Activated naive CD4-positive, alpha-beta T cell treated with anti-CD3 and anti-CD28 coated beads, Interleukin-2, amount 50 U/mL, for 16 hours (primary cell): ENCODE results near the gene FAM43A.

Experiments
- DNase-seq: peaks from one replicate; pipeline ENCODE4 v3.0.0-alpha.2; 2020

Gene FAM43A, protein sequence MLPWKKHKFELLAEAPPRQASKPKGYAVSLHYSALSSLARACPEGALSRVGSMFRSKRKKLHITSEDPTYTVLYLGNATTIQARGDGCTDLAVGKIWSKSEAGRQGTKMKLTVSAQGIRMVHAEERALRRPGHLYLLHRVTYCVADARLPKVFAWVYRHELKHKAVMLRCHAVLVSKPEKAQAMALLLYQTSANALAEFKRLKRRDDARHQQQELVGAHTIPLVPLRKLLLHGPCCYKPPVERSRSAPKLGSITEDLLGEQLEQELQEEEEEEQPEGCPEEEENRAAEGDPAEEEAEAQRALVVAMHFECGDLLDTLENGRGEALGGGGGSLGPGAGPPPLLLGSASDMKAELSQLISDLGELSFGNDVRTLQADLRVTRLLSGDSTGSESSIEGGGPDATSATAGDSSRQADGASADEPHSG

DNA sequence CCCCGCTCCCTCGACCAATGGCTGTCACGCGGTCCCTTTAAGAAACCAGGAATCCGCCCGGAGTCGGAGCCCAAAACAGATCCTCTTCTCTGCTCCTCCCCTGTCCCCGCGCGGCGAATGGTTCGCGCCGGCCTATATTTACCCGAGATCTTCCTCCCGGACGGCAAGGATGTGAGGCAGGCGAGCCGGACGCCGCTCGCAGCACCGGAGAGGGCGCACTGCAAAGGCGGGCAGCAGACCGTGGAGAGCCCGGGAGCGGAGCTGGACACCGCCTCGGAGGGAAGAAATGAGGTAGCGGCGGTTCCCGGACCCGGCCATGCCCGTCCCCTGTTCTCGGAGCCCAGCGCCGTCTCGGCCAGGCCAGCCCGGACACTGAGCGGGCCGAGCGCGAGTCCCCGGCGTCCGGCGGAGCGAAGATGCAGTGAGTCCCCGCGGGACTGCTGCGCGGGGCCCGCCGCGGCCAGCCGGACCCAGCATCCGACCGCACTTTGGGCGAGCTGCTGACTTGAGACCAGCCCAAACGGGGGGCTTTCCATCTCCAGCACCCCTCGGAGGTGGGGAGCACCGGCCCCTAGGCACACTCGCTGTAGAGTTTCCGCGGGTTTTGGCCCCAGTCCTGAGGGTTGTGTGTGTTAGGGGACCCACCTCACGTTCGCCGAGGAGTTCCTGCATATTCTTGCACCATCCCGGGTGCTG, at the start of gene FAM43A:
FAM43A (plus strand) TSS at position 166 of the 696 bp plus-strand sequence. CDS start 944 bp downstream, outside the sequence.
- DNase-seq = peak; percentile 71

DNA sequence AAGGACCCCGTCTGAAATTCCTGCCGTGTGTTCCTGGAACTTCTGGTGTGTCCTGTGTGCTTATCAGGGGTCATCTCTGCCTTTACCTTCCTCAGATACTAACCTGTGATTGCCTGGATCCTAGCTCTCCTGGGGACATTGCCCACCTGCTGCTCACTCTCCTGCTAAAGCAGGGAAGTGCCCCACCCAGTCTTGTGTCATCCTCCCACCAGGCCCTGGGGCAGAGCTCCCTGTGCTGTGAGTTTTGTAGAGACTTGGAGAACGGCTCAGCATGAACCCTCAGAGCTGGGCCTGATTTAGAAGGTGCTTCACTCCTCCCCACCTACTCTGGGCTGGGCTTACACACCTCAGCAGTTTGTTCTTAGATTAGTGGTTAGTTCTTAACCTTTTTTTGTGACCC, 48.6 kb upstream of the FAM43A start:
- no peak for DNase-seq

DNA sequence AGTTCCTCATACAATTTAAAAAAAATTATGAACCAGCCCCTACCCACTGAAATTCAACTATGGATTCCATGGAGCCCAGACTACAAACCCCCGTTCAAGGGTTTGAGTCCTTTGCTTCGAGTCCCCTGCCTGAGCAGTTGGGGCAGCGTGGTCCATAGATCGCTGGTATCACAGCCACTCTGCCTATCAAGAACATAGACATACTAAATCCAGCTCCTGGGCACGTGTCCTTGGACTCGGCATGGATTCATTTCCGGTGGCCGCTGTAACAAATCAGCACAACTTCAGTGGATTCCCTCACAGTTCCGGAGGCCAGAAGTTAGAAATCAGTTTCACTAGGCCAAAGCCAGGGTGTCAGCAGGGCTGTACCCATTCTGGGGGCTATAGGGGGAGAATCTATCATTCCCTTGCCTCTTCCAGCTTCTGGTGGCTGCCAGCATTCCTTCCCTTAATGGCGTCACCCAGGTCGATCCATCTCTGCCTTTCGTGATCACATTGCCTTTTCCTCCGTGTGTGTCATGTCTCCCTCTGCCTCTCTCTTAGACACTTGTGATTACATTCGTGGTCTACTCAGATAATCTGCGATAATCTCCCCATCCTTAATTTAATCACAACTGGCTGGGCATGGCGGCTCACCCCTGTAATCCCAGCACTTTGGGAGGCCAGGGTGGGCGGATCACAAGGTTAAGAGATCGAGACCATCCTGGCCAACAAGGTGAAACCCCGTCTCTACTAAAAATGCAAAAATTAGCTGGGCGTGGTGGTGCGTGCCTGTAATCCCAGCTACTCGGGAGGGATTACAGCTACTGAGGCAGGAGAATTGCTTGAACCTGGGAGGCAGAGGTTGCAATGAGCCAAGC, 47.9 kb upstream of the FAM43A start:
- DNase-seq = no peak

DNA sequence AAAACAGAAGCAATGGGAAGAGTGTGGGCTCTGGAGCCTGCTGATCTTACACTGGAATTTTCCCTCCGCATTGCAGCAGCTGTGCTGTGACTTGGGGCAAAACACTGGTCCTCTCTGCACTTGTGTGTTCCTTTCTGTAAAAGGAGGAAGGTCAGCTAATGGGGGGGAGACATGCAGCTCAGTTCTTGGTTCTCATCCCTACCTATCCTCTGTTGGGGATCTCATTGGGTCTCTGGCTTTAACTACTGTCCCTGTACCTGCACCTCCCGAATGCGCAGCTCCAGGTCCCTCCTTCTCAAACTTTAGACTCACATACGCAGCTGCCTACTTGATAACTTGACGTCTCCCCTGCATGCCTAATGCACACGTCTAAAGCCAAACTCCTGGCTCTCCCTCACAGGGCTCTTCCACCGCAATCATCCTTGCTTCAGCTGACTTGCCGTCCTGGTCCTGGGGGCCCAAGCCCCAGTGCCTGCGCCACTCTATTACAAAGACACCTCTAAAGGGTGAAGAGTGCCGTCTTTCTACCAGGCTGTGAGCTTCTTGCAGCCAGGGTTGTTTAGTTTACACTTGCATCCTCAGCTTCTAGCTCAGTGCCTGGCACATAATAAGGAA, 46.6 kb upstream of the FAM43A start:
- DNase-seq = no peak

DNA sequence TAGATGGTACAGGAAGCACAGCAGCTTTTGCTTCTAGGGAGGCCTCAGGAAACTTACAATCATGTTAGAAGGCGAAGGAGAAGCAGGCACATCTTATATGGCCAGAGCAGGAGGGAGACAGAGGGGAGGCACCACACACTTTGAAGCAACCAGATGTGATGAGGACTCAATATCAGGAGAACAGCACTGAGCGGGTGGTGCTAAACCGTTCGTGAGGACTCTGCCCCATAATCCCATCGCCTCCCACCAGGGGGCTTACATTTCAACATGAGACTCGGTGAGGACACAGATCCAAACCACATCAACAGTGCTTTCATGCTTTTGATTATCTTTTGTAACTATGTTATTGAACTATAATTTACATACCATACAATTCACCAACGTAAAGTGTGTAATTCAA, 44.9 kb upstream of the FAM43A start:
- DNase-seq = peak; percentile 51

DNA sequence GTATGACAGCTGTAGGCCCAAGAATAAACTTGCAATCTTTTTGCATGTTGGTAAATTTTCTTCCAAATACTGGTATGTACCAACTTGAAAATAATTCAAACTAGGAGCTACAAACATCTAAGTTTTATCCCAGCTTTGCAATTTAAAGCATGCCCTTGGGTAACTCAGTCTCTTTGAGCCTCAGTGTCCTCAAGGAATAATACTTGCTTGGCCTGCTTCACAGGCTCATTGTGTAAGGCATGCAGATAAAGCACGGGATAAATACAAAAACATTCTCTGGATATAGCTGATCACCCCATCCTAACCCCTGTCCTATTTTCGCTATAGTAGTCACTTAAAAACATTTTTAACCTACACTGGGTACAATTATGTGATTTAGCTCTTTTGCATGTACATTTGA, 42.9 kb upstream of the FAM43A start:
- no peak for DNase-seq

DNA sequence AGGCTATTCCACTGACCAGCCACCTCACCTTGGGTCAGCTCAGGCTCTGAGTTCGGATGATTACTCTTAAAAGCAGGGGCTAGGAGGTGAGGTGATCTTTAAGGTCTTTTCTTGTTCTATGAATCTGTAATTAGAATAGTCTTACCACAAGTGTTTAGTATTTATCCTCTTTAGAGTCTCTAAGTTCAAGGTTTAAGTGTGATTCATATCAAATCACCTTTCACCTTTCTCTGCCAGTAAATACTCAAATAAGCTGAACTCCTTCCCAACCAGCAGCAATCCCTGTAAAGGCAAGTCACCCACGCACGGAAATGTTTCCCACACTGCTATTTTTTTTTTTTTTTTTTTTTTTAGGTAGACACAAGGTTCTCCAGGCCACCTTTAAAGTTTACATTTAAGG, 37.9 kb upstream of the FAM43A start:
- DNase-seq = no peak

DNA sequence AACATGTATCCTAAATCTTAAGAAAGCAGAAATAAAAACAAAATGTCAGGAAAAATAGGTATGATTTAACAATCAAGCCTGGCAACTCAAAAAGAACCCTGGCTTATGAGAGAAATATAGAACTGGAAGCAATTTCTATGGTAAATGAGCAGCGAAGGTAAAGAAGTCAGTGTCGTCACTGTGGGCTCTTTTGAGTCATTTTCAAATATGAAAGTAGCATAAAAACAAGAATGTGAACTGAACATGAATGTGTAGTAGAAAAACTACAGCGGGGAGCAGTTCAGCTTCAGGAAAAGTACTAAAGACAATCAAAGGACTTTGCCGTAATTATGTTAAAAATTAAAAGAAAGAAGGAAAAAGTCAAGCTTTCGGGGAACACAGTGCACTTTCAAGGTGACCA, 31.2 kb upstream of the FAM43A start:
- no peak for DNase-seq

DNA sequence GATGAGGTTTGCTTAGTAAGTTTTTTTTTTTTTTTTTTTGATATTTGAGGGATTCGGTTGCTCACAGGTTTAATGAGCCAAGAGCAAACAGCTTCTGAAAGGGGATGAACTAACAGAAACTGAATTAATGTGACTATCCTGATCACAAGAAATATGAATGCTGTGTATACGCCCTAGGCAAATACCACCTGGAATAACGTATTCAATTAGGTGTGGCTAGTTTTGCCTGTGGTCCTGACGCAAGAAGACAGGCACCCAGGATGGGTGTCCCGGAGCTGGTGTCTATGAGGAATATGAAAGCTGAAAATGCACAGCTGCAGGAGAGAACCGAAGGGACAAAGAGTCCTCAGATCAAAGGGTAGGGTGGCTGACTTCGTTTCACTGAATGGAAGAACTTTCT, 28.2 kb upstream of the FAM43A start:
- no peak for DNase-seq

DNA sequence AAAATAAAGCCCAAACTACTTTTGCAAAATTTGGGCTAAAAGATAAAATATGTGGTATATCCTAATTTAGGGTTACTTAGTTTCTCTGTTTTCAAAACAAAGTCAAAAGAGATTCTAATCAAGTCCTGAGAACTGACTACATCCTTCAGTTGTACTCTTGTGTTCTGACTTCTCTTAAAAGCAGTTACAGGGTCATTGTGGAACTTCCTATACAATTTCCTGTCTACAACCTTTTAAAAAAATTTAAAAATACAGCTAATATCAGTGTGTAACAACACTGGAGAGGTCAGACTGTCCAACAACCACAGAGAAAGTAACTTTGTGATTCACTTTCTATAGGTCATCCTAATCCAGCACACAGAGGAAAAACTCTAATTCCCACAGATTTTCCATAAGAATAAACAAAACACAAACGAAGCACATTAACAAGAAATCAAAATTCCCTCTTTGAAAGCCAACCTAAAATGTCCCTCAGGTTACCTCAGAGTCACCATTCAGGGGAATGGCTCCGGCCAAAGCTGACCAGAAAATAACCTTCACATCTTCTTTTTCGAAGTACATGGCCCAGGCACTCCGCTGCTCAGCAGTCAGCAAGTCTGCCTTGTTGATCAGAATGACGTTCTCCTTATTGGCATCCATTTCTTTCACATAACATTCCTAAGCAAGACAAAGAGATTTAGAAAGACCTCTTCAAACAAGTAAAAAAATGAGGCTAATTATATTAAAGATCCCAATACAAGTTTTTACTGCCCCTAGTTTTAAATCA, 27.0 kb upstream of the FAM43A start:
- DNase-seq = no peak

DNA sequence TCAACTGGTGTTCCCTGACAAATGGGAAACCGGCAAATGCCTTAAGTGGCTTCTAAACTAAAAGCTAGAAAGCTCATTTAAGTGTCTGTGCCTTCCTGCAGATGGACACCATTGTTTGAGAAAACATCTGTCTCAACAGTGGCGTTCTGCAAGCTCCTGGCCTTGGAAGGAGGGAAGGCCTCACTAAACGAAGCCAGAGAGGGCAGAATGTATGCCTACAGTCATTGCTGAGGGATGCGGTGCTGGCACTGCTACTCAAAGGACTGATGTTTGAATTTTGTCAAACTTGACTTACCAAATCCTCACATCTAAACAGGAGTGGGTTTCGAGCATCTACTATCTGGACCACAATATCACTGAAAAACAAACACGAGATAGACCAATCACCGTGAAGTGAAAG, 25.9 kb upstream of the FAM43A start:
- no peak for DNase-seq

DNA sequence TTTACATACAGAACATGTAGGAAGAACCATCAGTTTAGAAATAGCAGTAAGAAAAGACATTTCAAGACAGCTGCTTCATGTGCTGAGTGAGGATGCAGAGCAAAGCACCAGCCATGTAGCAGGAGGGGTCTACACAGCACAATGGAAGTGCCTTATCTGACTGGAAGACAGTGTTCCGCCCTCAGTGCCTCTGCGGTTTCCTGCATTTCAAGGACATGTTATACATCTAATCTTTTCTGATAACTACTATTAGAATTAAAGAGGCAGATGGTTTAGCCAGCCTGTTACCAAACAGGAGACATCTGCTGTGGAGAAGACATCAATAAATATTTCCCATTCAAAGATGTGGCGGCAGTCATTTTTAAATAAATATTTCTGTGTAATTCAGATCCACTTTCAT, 24.3 kb upstream of the FAM43A start:
- no peak for DNase-seq

DNA sequence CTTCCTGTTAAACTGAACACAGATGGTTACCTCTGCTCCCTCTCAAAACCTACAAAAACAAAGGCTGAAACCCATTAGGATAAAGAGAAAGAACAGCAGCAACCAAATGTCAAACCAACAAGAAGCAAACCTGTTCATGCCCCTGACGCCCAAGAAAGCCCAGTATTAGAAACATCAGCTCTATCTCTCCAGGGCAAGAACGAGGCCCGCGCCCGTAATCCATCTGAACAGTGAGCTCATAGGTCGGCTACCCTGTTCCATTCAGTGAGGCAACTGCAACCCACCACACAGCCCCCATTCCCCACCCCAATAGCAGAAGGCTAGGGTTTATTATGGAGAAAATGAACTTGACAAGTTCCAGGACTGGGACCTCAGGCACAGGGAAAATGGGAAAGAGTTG, 23.7 kb upstream of the FAM43A start:
- DNase-seq = no peak

DNA sequence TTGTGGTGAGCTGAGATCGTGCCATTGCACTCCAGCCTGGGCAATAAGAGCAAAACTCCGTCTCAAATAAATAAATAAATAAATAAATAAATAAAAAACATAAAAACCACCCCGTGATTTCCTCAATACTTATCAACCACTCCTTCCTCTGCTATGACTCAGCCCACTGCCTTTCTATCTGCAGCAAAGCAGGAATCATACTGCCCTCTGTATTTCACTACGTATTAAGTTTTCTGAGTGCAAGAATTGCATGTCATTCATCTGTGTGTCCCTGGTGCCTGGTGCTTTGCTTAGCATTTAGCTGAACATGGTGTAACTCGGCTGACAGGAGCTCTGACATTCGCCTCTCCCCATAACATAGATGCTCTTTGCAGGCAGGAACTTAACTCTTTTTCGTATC, 20.8 kb upstream of the FAM43A start:
- no peak for DNase-seq

DNA sequence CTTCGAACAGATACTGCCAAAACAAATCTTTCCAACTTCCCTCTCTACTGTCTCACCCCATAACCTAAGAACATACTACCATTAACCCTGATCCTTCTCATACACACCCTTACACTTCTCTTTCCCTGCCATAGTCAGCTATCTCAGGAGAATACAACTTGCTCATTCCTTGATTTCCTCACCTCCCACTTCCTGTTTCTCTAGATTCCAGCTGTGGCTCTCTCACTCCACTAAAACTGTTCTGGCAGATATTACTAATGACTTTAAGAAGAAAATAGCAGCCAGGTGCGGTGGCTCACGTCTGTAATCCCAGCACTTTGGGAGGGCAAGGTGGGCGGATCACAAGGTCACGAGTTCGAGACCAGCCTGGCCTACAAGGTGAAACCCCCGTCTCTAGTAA, 18.3 kb upstream of the FAM43A start:
- DNase-seq = no peak

DNA sequence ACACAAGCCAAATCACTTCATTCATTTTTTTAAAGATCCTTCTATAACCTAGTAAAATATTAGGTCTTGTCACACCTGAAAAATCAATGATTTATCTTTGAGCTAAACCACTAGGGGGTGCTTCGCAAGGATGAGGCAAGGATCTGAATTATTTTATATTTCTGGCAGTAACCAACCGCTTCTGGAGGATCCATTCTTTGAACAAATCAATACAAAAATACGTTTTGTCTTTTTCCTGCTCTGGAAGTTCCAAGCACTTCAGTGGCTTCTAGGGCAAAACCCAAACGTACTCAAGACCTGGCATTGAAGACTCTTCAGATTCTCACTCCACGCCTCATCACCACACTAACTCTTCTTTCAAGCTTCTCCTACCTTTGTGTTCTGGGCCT, 14.2 kb upstream of the FAM43A start:
- DNase-seq = peak; percentile 18

DNA sequence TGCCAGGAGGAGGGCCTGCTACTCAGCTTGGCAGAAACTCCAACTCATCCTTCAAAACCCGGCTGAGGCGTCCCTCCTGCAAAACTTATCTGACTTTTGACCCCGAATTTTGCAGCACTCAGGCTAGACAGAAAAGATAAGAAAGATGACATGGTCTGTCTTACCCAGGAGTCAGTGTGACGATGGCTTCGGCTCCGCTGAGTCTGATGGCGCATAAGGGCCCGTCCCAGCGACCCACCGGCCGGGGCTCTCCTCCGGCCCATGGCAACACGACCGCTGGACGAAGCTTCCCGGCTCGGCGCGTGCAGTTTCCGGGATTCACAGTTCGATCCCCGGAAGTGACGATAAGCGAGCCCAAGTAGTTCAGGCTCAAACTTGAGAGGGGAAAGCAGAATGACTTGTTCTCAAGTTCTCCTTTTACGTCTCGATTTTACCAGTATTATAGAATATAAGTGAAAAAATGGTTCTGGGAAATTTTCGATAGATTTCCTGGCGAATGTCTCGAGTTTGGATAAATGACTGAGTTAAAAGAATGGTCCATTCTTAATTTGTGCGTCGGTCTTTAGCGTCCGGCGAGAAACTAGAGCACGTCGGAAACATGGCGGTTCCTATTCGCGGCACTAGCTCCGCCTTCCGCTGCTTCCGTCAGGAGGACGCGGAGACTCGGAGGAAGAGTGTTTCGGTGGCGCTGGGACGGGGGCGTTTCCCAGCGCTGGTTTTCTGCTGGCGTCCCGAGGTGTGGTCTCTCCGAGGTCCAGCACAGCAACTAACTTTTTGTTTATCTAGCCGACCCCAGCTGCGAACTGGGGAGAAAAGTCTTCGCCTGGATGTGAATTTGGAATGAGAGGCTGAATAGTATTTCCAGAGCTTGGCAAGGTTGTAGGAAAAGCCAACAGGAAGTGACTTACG, 13.5 kb upstream of the FAM43A start, which contains the start of gene LSG1:
LSG1 (minus strand) TSS at position 292 of the 909 bp plus-strand sequence; CDS start at position 263, 29 bp downstream.
- DNase-seq = peak; percentile 89

DNA sequence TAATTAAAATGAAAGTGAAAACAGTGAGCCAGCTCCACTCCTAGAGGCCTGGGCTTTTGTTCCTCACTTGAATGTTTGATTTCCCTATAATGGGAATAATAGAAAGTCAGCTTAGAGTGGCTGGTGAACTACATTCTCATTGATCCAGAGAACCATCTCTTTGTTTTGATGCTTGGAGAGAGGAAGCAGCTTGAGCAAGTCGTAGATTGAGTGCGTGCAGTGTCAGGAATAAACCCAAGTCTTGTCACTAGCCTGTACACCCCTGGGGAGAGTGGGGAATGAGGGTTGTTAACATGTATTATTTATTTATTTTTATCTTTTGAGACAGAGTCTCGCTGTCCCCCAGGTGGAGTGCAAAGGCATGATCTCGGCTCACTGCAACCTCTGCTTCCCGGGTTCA, 12.8 kb upstream of the FAM43A start:
- no peak for DNase-seq

DNA sequence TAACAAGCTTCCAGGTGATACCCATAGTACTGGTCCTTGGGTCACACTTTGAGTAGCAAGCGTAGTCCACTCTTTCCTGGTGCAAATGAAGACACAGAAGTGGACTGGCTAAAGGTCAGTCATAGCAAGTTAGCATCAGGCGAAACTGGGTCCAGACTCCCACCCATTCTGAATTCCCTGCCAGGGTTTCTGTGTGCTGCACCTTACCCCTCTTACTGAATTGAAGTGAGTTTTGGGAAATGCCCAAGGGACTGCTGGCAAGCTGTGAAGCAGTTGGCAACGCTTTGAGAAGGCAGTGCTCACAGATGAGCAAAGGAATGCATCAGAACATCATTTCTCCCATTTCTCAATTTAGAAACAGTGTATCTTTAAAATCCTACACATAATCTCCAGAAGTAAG, 11.9 kb upstream of the FAM43A start:
- no peak for DNase-seq

DNA sequence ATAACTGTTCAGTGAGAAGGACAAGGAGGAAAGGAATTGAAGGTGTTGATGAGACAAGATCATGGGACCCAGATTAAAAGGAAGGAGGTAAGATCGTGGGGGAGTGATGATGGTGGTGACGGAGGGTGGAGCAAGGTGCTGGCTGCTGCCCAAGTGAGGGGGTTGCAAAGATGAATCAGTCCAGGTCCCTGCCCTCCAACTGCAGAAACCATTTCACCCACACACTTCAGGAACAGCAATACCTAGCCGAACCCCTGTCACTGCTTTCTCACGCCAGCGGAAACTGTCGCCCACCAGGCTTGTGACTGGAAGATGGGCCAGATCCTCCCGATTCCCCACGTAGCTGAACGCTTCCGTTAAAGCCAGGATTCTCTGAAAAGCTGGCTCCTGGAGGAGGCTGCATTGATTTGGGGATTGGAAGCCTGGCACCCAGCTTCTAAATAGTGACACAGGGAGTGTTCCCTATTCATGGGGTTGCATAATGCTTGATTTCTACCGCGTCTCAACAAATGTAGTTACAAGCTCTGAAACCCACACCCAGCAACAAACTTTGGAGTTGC, 10.5 kb upstream of the FAM43A start:
- DNase-seq = peak; percentile 79

DNA sequence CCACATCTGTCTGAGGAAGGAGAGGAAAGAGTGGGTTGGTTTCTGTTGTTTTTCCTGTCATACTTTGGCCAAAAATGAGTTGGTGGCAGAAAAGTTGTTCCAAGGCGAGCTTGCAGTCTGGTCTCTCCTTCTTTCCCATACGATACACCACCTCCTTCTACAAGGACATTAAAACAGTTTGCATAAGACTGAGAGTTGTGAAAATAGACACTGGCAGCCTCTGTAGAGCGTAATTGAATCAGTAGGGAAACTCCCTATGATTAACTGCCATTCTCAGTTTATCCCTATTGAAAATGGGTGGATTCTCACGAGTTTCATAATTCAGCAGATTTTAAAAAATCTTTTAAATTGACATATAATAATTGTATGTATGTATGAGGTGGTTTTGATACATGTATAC, 10.0 kb upstream of the FAM43A start:
- no peak for DNase-seq
